HepG2 (cell line): ENCODE measurements around the gene TAOK3. TPM values are rescaled to one million over a fixed set of nuclear protein-coding genes. Genes with fewer than 3 reads are reported as not detected.

Source experiments
- ARHGAP35 ChIP-seq: sonication (generic); formaldehyde crosslinking; IDR thresholded peaks from 2 replicates; pipeline ENCODE4 v1.9.0; 2022; ENCODE audit warnings: mild to moderate bottlenecking, inconsistent platforms, moderate library complexity, missing genetic modification reagents, borderline replicate concordance
- ATF7 ChIP-seq, 2 experiments: fragments of 450-650 bp in 1 of 2; sonication (generic) in 1 of 2; formaldehyde crosslinking in 1 of 2; IDR thresholded peaks; 2 replicates each; pipeline versions ENCODE4 v1.4.0 to v1.6.1; 2016 to 2020; ENCODE audit warnings: antibody characterized with exemption in 1 of 2, mild to moderate bottlenecking in 1 of 2, missing genetic modification reagents in 1 of 2
- FLYWCH1 ChIP-seq: sonication (generic); formaldehyde crosslinking; IDR thresholded peaks from 2 replicates; pipeline ENCODE4 v1.8.1; 2023; ENCODE audit warnings: mild to moderate bottlenecking, missing genetic modification reagents
- GTF2F1 ChIP-seq: fragments of 150-350 bp; IDR thresholded peaks from 2 replicates; pipeline ENCODE4 v1.6.1; 2014; ENCODE audit warnings: low read length
- GZF1 ChIP-seq: sonication (generic); formaldehyde crosslinking; IDR thresholded peaks from 2 replicates; pipeline ENCODE4 v1.5.1; 2020; ENCODE audit warnings: mild to moderate bottlenecking, missing genetic modification reagents
- JARID2 ChIP-seq: sonication (generic); formaldehyde crosslinking; IDR thresholded peaks from 2 replicates; pipeline ENCODE4 v1.8.1; 2023; ENCODE audit warnings: missing genetic modification reagents, inconsistent platforms; ENCODE audit not compliant: insufficient replicate concordance
- MIER3 ChIP-seq: IDR thresholded peaks from 2 replicates; pipeline ENCODE4 v1.6.1; 2016; ENCODE audit warnings: missing compliant biosample characterization, borderline replicate concordance
- NR2C2 ChIP-seq: sonication (generic); formaldehyde crosslinking; IDR thresholded peaks from 2 replicates; pipeline ENCODE4 v1.4.0; 2020; ENCODE audit warnings: missing genetic modification reagents, mild to moderate bottlenecking, moderate library complexity, borderline replicate concordance
- NR2F6 ChIP-seq, 2 experiments: IDR thresholded peaks; 2 replicates each; pipeline ENCODE4 v1.6.1; 2016; ENCODE audit warnings: antibody characterized with exemption in 1 of 2, mild to moderate bottlenecking in 1 of 2
- ZFP41 ChIP-seq: sonication (generic); formaldehyde crosslinking; IDR thresholded peaks from 2 replicates; pipeline ENCODE4 v1.4.0; 2020; ENCODE audit warnings: mild to moderate bottlenecking, missing genetic modification reagents, borderline replicate concordance
- ZNF10 ChIP-seq: sonication (generic); formaldehyde crosslinking; IDR thresholded peaks from 2 replicates; pipeline ENCODE4 v1.4.0; 2020; ENCODE audit warnings: mild to moderate bottlenecking, low read depth, missing genetic modification reagents, borderline replicate concordance
- ZNF17 ChIP-seq: sonication (generic); formaldehyde crosslinking; IDR thresholded peaks from 2 replicates; pipeline ENCODE4 v1.5.0; 2020; ENCODE audit warnings: mild to moderate bottlenecking, missing genetic modification reagents
- ZNF670 ChIP-seq: sonication (generic); formaldehyde crosslinking; IDR thresholded peaks from 2 replicates; pipeline ENCODE4 v1.8.0; 2022; ENCODE audit warnings: mild to moderate bottlenecking, missing genetic modification reagents, borderline replicate concordance
- polyA plus RNA-seq, 8 experiments: library from polyadenylated mRNA; depleted of rRNA in 3 of 8; stranded (reverse) in 7 of 8; unstranded in 1 of 8; fragments of >200 nt; fragmentation: Illumina TruSeq in 4 of 8; extraction: Trizol in 4 of 8; gene quantifications; 2 replicates each; pipeline versions ENCODE4 v1.2.1 to v1.2.3, GENCODE V29; 2011 to 2016; ENCODE audit warnings: low read depth in 4 of 8, missing spikeins in 1 of 8, mixed read lengths in 1 of 8; ENCODE audit not compliant: insufficient read depth in 1 of 8
- total RNA-seq, 5 experiments: library from RNA; depleted of rRNA; stranded (reverse); fragments of >200 nt; fragmentation: Illumina TruSeq; extraction: Trizol; gene quantifications; 2 replicates each; pipeline ENCODE4 v1.2.3, GENCODE V29; 2016; ENCODE audit warnings: low read depth in 1 of 5
- TF ChIP-seq, protein P1 (sequence below): sonication (generic); formaldehyde crosslinking; IDR thresholded peaks from 2 replicates; pipeline ENCODE4 v1.4.0; 2020; ENCODE audit warnings: mild to moderate bottlenecking, missing genetic modification reagents
- TF ChIP-seq, protein P2 (sequence below): sonication (generic); formaldehyde crosslinking; IDR thresholded peaks from 2 replicates; pipeline ENCODE4 v1.4.0; 2020; ENCODE audit warnings: missing genetic modification reagents
- TF ChIP-seq, protein P3 (sequence below): sonication (generic); formaldehyde crosslinking; IDR thresholded peaks from 2 replicates; pipeline ENCODE4 v1.5.1; 2020; ENCODE audit warnings: mild to moderate bottlenecking, missing genetic modification reagents, moderate library complexity

TAOK3 gene
- total and polyA plus RNA-seq, 2 of the 13 experiments (the other 11 are each of a cell fraction or from before 2014, with no cell fraction given), result 10.4 to 12.3 TPM

DNA sequence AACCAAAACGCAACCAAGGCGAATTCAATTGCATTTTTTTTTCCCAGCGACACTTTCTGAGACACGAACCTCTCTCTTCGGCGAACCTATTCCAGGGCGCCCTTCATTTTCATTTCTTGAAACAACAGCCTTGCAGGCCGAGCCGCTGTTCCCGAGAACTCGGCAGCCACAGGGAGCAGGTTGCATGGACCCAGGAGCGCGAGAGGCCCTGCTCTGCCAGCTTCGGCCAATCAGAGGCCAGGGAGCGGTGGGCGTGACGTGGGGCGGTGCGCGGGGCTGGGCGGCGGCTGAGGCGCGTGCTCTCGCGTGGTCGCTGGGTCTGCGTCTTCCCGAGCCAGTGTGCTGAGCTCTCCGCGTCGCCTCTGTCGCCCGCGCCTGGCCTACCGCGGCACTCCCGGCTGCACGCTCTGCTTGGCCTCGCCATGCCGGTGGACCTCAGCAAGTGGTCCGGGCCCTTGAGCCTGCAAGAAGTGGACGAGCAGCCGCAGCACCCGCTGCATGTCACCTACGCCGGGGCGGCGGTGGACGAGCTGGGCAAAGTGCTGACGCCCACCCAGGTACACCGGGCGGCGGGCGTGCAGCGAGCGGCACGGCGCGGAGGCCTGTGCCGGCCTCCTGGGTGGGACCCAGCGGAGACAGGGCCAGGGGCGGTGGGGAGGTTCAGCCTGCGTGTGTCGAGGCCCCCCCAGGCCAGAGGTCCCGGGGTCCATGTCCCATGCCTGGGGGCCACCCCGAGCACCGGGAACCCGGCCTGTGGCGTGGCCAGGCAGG lies 236.7 kb downstream of the TAOK3 start, which contains the start of gene PEBP1 (continued):
- TF ChIP-seq, protein P1, sequence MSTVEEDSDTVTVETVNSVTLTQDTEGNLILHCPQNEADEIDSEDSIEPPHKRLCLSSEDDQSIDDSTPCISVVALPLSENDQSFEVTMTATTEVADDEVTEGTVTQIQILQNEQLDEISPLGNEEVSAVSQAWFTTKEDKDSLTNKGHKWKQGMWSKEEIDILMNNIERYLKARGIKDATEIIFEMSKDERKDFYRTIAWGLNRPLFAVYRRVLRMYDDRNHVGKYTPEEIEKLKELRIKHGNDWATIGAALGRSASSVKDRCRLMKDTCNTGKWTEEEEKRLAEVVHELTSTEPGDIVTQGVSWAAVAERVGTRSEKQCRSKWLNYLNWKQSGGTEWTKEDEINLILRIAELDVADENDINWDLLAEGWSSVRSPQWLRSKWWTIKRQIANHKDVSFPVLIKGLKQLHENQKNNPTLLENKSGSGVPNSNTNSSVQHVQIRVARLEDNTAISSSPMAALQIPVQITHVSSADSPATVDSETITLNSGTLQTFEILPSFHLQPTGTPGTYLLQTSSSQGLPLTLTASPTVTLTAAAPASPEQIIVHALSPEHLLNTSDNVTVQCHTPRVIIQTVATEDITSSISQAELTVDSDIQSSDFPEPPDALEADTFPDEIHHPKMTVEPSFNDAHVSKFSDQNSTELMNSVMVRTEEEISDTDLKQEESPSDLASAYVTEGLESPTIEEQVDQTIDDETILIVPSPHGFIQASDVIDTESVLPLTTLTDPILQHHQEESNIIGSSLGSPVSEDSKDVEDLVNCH, result 0 out of 2 replicates have a peak, but pooled peaks have one; percentile 35
- 0 out of 2 replicates have a peak, but pooled peaks have one; percentile 72 for TF ChIP-seq FLYWCH1 (CRISPR knock-in tag)
- peak; percentile 69; the same call in 1 of the 2 replicates for TF ChIP-seq MIER3 (CRISPR knock-in tag)
- no peak for TF ChIP-seq ZFP41 (CRISPR knock-in tag)
- TF ChIP-seq, protein P2, sequence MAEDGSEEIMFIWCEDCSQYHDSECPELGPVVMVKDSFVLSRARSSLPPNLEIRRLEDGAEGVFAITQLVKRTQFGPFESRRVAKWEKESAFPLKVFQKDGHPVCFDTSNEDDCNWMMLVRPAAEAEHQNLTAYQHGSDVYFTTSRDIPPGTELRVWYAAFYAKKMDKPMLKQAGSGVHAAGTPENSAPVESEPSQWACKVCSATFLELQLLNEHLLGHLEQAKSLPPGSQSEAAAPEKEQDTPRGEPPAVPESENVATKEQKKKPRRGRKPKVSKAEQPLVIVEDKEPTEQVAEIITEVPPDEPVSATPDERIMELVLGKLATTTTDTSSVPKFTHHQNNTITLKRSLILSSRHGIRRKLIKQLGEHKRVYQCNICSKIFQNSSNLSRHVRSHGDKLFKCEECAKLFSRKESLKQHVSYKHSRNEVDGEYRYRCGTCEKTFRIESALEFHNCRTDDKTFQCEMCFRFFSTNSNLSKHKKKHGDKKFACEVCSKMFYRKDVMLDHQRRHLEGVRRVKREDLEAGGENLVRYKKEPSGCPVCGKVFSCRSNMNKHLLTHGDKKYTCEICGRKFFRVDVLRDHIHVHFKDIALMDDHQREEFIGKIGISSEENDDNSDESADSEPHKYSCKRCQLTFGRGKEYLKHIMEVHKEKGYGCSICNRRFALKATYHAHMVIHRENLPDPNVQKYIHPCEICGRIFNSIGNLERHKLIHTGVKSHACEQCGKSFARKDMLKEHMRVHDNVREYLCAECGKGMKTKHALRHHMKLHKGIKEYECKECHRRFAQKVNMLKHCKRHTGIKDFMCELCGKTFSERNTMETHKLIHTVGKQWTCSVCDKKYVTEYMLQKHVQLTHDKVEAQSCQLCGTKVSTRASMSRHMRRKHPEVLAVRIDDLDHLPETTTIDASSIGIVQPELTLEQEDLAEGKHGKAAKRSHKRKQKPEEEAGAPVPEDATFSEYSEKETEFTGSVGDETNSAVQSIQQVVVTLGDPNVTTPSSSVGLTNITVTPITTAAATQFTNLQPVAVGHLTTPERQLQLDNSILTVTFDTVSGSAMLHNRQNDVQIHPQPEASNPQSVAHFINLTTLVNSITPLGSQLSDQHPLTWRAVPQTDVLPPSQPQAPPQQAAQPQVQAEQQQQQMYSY (CRISPR knock-in tag), result peak; percentile 55; the same call in 1 of the 2 replicates
- no peak for TF ChIP-seq ZNF10
- no peak for TF ChIP-seq NR2F6 (IDR thresholded peaks at IDR 0.05)
- TF ChIP-seq NR2F6 (CRISPR knock-in tag; IDR thresholded peaks at IDR 0.05), result peak; percentile 50; the same call in 1 of the 2 replicates
- no peak for TF ChIP-seq ATF7 (IDR thresholded peaks at IDR 0.05)
- peak; percentile 80 for TF ChIP-seq ATF7 (CRISPR knock-in tag; IDR thresholded peaks at IDR 0.05)
- TF ChIP-seq JARID2 (CRISPR knock-in tag), result no peak
- peak; percentile 81; the same call in 1 of the 2 replicates for TF ChIP-seq ZNF670 (CRISPR knock-in tag)
- TF ChIP-seq GZF1 (CRISPR knock-in tag), result peak; percentile 49; the same call in 1 of the 2 replicates
- TF ChIP-seq ZNF17 (CRISPR knock-in tag), result no peak; the same call in 1 of the 2 replicates
- TF ChIP-seq, protein P3, sequence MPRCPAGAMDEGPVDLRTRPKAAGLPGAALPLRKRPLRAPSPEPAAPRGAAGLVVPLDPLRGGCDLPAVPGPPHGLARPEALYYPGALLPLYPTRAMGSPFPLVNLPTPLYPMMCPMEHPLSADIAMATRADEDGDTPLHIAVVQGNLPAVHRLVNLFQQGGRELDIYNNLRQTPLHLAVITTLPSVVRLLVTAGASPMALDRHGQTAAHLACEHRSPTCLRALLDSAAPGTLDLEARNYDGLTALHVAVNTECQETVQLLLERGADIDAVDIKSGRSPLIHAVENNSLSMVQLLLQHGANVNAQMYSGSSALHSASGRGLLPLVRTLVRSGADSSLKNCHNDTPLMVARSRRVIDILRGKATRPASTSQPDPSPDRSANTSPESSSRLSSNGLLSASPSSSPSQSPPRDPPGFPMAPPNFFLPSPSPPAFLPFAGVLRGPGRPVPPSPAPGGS (CRISPR knock-in tag), result peak; percentile 69; the same call in 1 of the 2 replicates
- peak; percentile 73; the same call in 1 of the 2 replicates for TF ChIP-seq ARHGAP35 (CRISPR knock-in tag)
- TF ChIP-seq NR2C2, result peak; percentile 49; the same call in 1 of the 2 replicates
- TF ChIP-seq GTF2F1, result 0 out of 2 replicates have a peak, but pooled peaks have one; percentile 26
